GM19240 (cell line): Measurements from ENCODE around the gene PAX4.
"Not testable (repeated sequence)": the region's sequence is repeated elsewhere in the genome, so short reads cannot be mapped to it uniquely, and the experiment has no call there.

Experiments
- DNase-seq: peaks from one replicate; pipeline ENCODE4 v3.0.0; 2011; ENCODE audit warnings: low spot score; ENCODE audit not compliant: insufficient read length

Gene PAX4

DNA sequence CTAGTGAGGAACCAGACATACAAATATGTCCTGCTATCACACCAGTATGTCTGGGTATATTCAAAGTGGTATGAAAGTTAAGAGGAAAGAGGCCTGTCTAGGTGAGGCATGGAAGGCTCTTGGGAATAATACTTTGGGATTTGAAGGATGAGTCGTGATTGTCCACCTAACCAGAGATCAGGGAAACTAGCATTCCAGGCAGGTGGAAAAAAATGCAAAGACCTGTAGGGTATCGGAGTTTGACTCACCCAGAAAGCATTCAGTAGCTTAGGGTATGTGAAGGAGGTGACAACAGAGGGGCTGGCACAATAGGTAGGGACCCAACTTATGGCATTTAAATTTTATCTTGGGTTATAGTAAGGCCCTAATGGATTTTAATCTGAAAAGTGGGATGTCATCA, 31.6 kb downstream of the PAX4 start:
- DNase-seq = no peak

GRCh38 chr7:127585044-127585953, 32.6 kb downstream of the PAX4 start, which contains the start of gene GCC1:
TSS of gene GCC1 (minus strand) at chr7:127585596. CDS start at chr7:127585182, 414 bp downstream.
- peak; percentile 91 for DNase-seq

DNA sequence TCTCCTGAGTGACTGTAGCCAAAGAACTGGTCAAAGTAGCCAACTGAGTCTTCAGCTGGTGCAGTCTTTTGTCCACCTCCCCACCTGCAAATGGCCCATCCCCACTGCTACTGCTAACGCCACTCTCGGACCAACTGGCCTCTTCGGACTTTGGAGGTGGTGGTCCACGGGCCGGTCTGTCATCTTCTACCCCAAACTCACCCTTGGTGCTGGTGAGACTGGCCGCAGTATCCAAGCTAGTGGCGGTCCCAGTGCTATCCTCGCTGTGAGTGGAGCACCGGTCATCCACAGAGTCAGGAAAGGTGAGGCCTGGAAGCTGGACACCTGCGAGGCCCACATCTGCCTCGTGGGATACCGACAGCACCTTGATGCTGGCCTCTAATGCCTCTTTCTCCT, 33.3 kb downstream of the PAX4 start:
- DNase-seq = no peak

DNA sequence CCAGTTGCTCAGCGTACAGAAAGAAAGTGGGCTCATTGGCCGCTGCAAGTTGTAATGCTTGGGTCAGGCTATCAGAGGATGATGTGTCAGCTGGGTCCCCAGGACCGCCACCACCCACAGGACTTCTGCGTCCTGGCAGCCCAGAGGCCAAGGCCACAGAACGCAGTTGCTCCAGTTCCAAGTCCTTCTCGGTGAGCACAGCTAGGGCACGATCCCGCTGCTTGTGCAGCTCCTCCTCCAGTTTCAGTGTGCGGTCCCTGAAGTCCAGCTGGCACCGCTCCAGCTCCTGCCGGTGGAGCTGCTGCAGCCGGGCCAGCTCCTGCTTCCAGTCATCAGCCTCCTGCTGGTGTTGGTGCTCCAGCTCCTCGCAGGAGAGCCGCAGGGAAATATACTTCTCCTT, 35.6 kb downstream of the PAX4 start:
- DNase-seq = no peak

GRCh38 chr7:127581716-127582115, 36.2 kb downstream of the PAX4 start:
- DNase-seq = no peak

DNA sequence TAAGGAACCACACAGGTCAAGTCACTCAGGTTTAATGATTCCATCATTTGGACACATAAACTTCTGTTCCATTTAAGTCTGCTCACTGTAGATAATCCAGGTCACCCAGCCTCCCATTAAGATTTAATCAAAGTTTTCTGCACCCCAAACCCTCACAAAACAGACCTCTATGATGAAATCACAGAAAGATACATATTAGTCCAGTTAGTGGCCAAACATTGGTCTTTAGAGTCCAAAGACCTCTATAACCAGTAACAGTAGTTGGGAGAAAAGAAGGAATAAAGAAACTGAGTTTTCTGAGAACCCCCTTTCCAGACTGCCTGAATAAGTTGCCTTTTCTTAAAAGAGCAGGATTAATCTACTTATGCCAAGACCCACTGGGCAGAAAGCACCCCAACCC, 37.3 kb downstream of the PAX4 start:
- DNase-seq = no peak

DNA sequence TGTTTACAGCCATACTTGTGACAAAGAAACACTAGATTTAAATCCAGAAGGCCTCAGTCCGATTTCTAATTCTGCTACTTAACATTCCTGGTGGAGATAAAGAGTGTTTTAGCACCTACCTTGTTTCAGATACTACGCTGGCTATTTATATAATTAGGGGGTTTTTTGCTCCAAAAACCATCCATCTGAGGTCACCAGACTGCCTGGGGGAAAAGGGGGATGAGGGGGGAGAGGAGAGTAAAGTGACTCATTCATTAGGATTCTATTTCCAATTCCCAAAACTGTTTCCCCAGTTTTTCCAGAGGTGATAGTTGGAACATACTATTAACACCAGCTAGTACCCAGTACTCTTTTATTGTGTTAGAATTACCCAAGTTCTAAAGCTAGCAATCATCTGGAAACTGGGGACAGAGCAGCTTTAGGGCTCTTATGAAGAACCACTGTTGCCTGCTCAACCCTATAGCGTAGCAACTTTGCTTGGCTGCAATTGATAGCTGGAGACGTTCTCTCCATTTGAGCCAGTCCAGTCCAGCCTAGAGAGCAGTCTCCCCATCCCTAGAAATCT, 39.1 kb downstream of the PAX4 start:
- no peak for DNase-seq

- DNase-seq = no peak
These were observed 39.8 kb downstream of the PAX4 start for GRCh38 chr7:127578036-127578684.

GRCh38 chr7:127571741-127572505, 46.0 kb downstream of the PAX4 start:
- DNase-seq = no peak

DNA sequence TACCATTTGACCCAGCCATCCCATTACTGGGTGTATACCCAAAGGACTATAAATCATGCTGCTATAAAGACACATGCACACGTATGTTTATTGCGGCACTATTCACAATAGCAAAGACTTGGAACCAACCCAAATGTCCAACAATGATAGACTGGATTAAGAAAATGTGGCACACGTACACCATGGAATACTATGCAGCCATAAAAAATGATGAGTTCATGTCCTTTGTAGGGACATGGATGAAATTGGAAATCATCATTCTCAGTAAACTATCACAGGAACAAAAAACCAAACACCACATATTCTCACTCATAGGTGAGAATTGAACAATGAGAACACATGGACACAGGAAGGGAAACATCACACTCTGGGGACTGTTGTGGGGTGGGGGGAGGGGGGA, 49.9 kb downstream of the PAX4 start:
- not testable (repeated sequence) for DNase-seq

GRCh38 chr7:127566242-127566641, 51.7 kb downstream of the PAX4 start:
- DNase-seq = no peak
